Kidney (tissue), 14 donors: ENCODE results near the gene OOSP4A. TPM values are rescaled to one million over a fixed set of nuclear protein-coding genes. Genes with fewer than 3 reads are reported as not detected.

ENCODE experiments used
- DNase-seq, 5 donors: peaks; one replicate each; pipeline ENCODE4 v3.0.0-alpha.2; 2013 to 2020
- FAIRE-seq: peaks from 2 replicates; lab custom pipeline; 2012; peaks lifted over from hg19 to GRCh38; lab: Jason Lieb, UNC
- H3K27ac ChIP-seq, 2 donors: one replicate each; pipeline ENCODE4 v1.7.0; 2013; ENCODE audit warnings: low read depth in 2 of 2, low read length in 2 of 2, inconsistent platforms in 1 of 2
- H3K27me3 ChIP-seq: one replicate; pipeline ENCODE4 v1.7.1; 2013; ENCODE audit warnings: low read length, inconsistent platforms; ENCODE audit not compliant: control insufficient read depth, insufficient read depth
- H3K36me3 ChIP-seq, 3 donors: one replicate each; pipeline versions ENCODE4 v1.7.0 to v1.7.1; 2013; ENCODE audit warnings: low read length in 3 of 3, control low read depth in 1 of 3, inconsistent platforms in 1 of 3; ENCODE audit not compliant: insufficient read depth in 3 of 3, control insufficient read depth in 2 of 3
- H3K4me1 ChIP-seq, 3 donors: one replicate each; pipeline versions ENCODE4 v1.7.0 to v1.7.1; 2013; ENCODE audit warnings: low read length in 3 of 3, inconsistent platforms in 1 of 3, low read depth in 1 of 3; ENCODE audit not compliant: control insufficient read depth in 2 of 3, insufficient read depth in 2 of 3
- H3K4me3 ChIP-seq, 3 donors: one replicate each; pipeline versions ENCODE4 v1.7.0 to v1.8.1; 2013; ENCODE audit warnings: low read length in 3 of 3, control low read depth in 1 of 3, inconsistent platforms in 1 of 3
- H3K9ac ChIP-seq, 3 donors: one replicate each; pipeline versions ENCODE4 v1.7.0 to v1.7.1; 2013; ENCODE audit warnings: low read length in 3 of 3, control low read depth in 1 of 3, inconsistent platforms in 1 of 3
- H3K9me3 ChIP-seq, 3 donors: one replicate each; pipeline versions ENCODE4 v1.7.0 to v1.7.1; 2013; ENCODE audit warnings: low read length in 3 of 3, control low read depth in 1 of 3, inconsistent platforms in 1 of 3; ENCODE audit not compliant: control insufficient read depth in 2 of 3, insufficient read depth in 1 of 3
- CTCF ChIP-seq: IDR thresholded peaks from 3 replicates; pipeline ENCODE4 v1.5.1; 2012; ENCODE audit warnings: mild to moderate bottlenecking, moderate library complexity, borderline replicate concordance; ENCODE audit not compliant: insufficient read depth; ENCODE audit errors: extremely low read depth
- intact Hi-C: fragments of 100-400 bp; cut with DNase I; formaldehyde crosslinking; loops from one replicate; pipeline ENCODE4 v1.11.1; 2022
- polyA plus RNA-seq: library from polyadenylated mRNA; stranded (reverse); fragments of 350-450 nt; fragmentation: Illumina TruSeq; extraction: RNeasy Lipid Tissue Mini Kit (QIAGEN cat#74804); gene quantifications from one replicate; pipeline ENCODE4 v1.2.3, GENCODE V29; 2014; ENCODE audit warnings: low read depth, low replicate concordance; ENCODE audit not compliant: insufficient read depth
- total RNA-seq: library from RNA; stranded (reverse); fragmentation: NEBNext Ultra II Directional; extraction: Animal tissue kit (Norgen Biotek cat#: 25700); gene quantifications from one replicate; pipeline ENCODE4 v1.2.1, GENCODE V29; 2021
- donor health status: control.
- donor health status: control.
- donor health status: control.
- donor health status: control.
- donor health status: control.
- donor health status: DM: yes; HTN: yes; CAD: no.
- donor health status: Normal renal cell carcinoma (clear cell type).

OOSP4A gene
- total and polyA plus RNA-seq, 2 donors from 2014 or later = not detected

- intact Hi-C loops = no loop called here
- Histone ChIP-seq H3K27me3 (no peaks in the 10 kb centered on the region), H3K4me1 (no peaks in the 10 kb centered on the region), H3K36me3 (no peaks in the 10 kb centered on the region), H3K9ac (no peak overlapping the region), H3K9me3 (no peaks in the 10 kb centered on the region), H3K27ac (no peak overlapping the region), H3K4me3 (no peak overlapping the region)
- no peak for DNase-seq
- no peak for FAIRE-seq
- no peak for TF ChIP-seq CTCF
Measured at GRCh38 chr11:60003729-60004128, 39.9 kb downstream of the OOSP4A start.

GRCh38 chr11:60005360-60005759 lies 41.5 kb downstream of the OOSP4A start:
- no peak for TF ChIP-seq CTCF
- Histone ChIP-seq H3K27me3 (no peaks in the 10 kb centered on the region), H3K9ac (no peak overlapping the region), H3K27ac (no peak overlapping the region), H3K4me3 (no peak overlapping the region), H3K4me1 (no peaks in the 10 kb centered on the region), H3K9me3 (no peaks in the 10 kb centered on the region), H3K36me3 (no peaks in the 10 kb centered on the region)
- intact Hi-C loops = no loop called here
- FAIRE-seq (no peak), DNase-seq (no peak)

- no peak within 1 kb of the TSS for H3K4me3 ChIP-seq
- FAIRE-seq (no peak), DNase-seq (no peak)
- intact Hi-C loops = no loop called here
- H3K9ac ChIP-seq = no peak within 1 kb of the TSS
- no peaks in the 10 kb centered on the region for H3K9me3 ChIP-seq
- TF ChIP-seq CTCF = no peak
- no peak within 1 kb of the TSS for H3K27ac ChIP-seq
- no peaks in the 10 kb centered on the region for H3K4me1 ChIP-seq
- H3K27me3 ChIP-seq = no peaks in the 10 kb centered on the region
- no peaks in the 10 kb centered on the region for H3K36me3 ChIP-seq
Measured at GRCh38 chr11:60016881-60017280, 53.0 kb downstream of the OOSP4A start, which contains the start of gene OOSP4B. OOSP4B (plus strand) TSS chr11:60017181.

GRCh38 chr11:60018058-60018457 lies 54.2 kb downstream of the OOSP4A start:
- no peak for TF ChIP-seq CTCF
- H3K4me3 ChIP-seq = no peak overlapping the region
- H3K27me3 ChIP-seq = no peaks in the 10 kb centered on the region
- no peaks in the 10 kb centered on the region for H3K9me3 ChIP-seq
- DNase-seq (no peak), FAIRE-seq (no peak)
- intact Hi-C loops = no loop called here
- no peaks in the 10 kb centered on the region for H3K4me1 ChIP-seq
- no peaks in the 10 kb centered on the region for H3K36me3 ChIP-seq
- H3K9ac ChIP-seq = no peak overlapping the region
- no peak overlapping the region for H3K27ac ChIP-seq
